LNCAP (cell line): ENCODE measurements around the gene ZNF467.

Source experiments
- CTCF ChIP-seq: fragments of 450-650 bp; IDR thresholded peaks from 2 replicates; pipeline ENCODE4 v1.5.1; 2017; ENCODE audit warnings: mild to moderate bottlenecking

ZNF467 gene

GRCh38 chr7:149735181-149735602, 38.2 kb downstream of the ZNF467 start:
- no peak for TF ChIP-seq CTCF

DNA sequence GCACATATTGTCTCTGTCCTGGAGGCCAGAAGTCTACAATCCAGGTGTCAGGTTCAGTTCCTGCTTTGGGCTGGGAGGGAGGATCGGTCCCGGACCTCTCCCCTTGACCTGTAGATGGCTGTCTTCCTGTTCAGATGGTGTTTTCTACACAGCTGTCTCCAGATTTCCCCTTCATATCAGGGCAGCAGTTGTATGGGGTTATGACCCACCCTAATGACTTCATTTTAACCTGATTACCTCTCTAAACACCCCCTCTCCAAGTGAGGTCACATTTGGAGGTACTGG, 38.7 kb downstream of the ZNF467 start:
- TF ChIP-seq CTCF = no peak

DNA sequence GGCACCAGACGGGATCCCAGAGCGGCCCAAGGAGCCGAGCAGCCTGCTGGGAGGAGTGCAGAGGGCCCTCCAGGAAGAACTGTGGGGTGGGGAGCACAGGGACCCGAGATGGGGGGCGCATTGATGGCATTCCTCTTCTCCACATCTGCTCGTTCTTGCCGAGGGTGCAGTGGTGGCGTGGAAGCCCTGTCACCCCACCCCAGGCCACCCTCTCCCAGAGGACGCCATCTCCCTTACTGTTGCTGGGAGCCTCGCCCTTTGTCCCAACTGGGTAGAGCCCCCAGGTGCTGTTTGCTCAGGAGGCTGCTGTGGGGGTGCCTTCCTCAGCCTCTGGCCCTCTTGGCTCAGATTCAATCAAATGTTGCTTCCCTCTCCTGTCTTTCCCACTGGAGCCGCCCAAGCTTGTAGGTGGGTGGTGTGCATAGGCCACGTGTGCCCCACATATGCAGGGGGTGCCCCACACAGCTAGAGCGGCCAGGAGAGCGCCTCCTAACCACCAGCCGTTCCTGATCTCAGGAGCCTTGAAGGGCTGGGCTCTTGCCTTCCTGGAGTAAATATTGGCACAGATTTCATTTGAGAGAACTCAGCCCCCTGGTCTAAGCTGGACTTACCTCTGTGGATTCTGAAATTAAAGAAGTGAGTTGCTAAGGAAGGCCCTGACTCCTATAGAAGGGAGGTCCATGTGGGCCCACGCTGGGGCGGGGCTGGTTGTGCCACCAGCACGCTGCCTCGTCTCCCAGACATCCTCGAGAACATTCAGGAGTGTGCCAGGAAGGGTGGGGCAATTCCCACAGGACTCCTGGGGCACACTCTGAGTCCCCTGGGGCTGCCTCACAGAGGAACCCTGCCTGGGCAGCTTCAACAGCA, 39.2 kb downstream of the ZNF467 start:
- no peak for TF ChIP-seq CTCF

- no peak for TF ChIP-seq CTCF
These were observed 40.1 kb downstream of the ZNF467 start for GRCh38 chr7:149733131-149733923.

DNA sequence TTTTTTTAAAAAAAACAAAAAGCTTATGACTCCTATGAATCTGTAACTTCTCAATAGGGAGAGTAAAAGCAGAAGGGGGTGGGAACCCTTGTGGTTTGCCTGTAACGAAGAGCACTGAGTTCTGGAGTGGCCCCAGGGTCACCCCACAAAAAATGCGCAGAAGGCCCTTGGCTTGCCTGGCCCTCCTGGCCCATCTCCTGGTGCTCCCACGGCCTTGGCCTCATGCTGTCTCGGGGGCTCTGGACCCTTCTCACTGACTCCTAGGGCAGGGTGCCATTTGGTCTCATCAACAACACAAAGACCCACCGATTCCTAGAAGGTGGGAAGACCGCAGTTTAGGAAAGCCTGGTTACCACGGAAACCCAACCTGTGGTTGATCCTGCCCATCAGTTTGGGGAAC, 40.8 kb downstream of the ZNF467 start:
- TF ChIP-seq CTCF = no peak

- TF ChIP-seq CTCF = no peak
These were observed 41.3 kb downstream of the ZNF467 start for GRCh38 chr7:149732111-149732561.

DNA sequence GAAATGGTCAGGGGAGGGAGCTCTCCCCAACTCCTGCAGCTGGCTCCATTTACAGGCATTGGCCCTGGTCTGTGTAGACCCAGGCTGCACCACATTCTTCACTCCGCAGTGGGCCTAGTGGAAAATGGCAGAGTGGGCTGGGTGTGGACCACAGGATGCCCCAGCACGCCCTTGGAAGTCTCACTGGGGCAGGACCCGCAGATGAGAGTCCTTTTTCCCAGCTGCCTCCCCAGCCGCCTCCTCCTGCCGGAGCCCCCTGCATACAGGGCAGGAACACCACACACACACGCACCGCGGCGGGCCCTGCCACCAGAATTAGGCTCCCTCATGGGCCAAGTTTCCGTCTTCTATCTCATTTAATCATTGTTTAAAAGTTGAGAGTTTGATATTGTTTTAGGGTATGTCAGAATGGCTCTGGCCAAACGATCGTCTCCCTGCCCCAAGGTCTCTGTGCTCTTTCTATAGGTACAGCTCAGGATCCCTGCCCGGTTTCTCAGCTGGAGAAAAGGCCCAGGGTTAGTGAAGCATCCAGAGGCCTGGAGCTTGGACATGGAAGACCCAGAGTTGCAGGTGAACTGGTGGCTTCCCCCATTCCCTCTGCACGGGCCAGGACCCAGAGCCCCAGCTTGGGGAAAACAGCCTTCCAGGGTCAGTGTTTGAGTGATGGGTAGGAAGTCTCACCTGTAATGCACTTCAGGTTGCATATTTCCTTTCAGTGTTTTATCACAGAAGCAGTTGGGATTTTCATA, 42.0 kb downstream of the ZNF467 start:
- TF ChIP-seq CTCF = no peak
